ENCODE results near the gene ITM2B.
"Not testable (repeated sequence)": the region's sequence is repeated elsewhere in the genome, so short reads cannot be mapped to it uniquely, and the experiment has no call there.

ITM2B gene

GRCh38 chr13:48233046-48233888, at the start of gene ITM2B:
ITM2B (plus strand) TSS chr13:48233206; CDS start chr13:48233361, 155 bp downstream.
- peak; percentile 74 for DNase-seq

GRCh38 chr13:48184260-48184659, 48.7 kb upstream of the ITM2B start:
- DNase-seq, result no peak

- DNase-seq, result no peak
Measured at GRCh38 chr13:48185018-48185417, 48.0 kb upstream of the ITM2B start.

- no peak for DNase-seq
Measured at GRCh38 chr13:48186722-48187121, 46.3 kb upstream of the ITM2B start.

GRCh38 chr13:48188131-48188530, 44.9 kb upstream of the ITM2B start:
- DNase-seq, result no peak

- DNase-seq, result no peak
Measured at GRCh38 chr13:48188601-48189000, 44.4 kb upstream of the ITM2B start.

- DNase-seq, result no peak
Measured at GRCh38 chr13:48189171-48189570, 43.8 kb upstream of the ITM2B start.

GRCh38 chr13:48192411-48192935, 40.5 kb upstream of the ITM2B start:
- no peak for DNase-seq

- DNase-seq, result no peak
Measured at GRCh38 chr13:48194379-48194754, 38.6 kb upstream of the ITM2B start.

GRCh38 chr13:48199404-48199946, 33.5 kb upstream of the ITM2B start:
- DNase-seq, result no peak

GRCh38 chr13:48201044-48201443, 32.0 kb upstream of the ITM2B start:
- no peak for DNase-seq

- DNase-seq, result not testable (repeated sequence)
Measured at GRCh38 chr13:48207207-48207606, 25.8 kb upstream of the ITM2B start.

GRCh38 chr13:48210178-48210577, 22.8 kb upstream of the ITM2B start:
- DNase-seq, result peak; percentile 73

GRCh38 chr13:48214519-48215121, 18.4 kb upstream of the ITM2B start:
- DNase-seq, result no peak

GRCh38 chr13:48215511-48216203, 17.3 kb upstream of the ITM2B start:
- peak; percentile 38 for DNase-seq

GRCh38 chr13:48216204-48216711, 16.7 kb upstream of the ITM2B start:
- no peak for DNase-seq

- no peak for DNase-seq
Measured at GRCh38 chr13:48220592-48220980, 12.4 kb upstream of the ITM2B start.

- DNase-seq, result no peak
Measured at GRCh38 chr13:48220981-48221685, 11.9 kb upstream of the ITM2B start.

- DNase-seq, result no peak
Measured at GRCh38 chr13:48221686-48222187, 11.3 kb upstream of the ITM2B start.

GRCh38 chr13:48222358-48223301, 10.4 kb upstream of the ITM2B start:
- DNase-seq, result no peak

- DNase-seq, result no peak
Measured at GRCh38 chr13:48224701-48225100, 8.3 kb upstream of the ITM2B start.

Measured in fibroblast of skin of right biceps (primary cell).